PC-9 (cell line): ENCODE data around the gene MOCS3. TPM values are rescaled to one million over a fixed set of nuclear protein-coding genes. Genes with fewer than 3 reads are reported as not detected.

Experiments used
- BruUV-seq: library from RNA; stranded (reverse); fragments of 400-500 nt; replicated peaks from 2 replicates; lab custom pipeline; 2021; lab: Mats Ljungman, UMichigan
- CTCF ChIA-PET: fragments of 300-600 bp; sonication (Branson Sonifier 250); formaldehyde crosslinking; loops from one replicate; lab custom pipeline; 2022; ENCODE audit warnings: antibody characterized with exemption; lab: Charles Lee
- POLR2A ChIA-PET: fragments of 300-600 bp; sonication (Branson Sonifier 250); formaldehyde crosslinking; loops from one replicate; lab custom pipeline; 2022; ENCODE audit warnings: antibody characterized with exemption; ENCODE audit not compliant: unreplicated experiment; lab: Charles Lee
- DNase-seq, 2 experiments: peaks; one replicate each; pipeline versions ENCODE4 v3.0.0 to v3.0.0-alpha.2; 2015 to 2022; ENCODE audit warnings: mixed read lengths in 1 of 2
- H2AFZ ChIP-seq: fragments of 200-600 bp; sonication (generic); 2 replicates; pipeline ENCODE4 v1.8.1; 2017; ENCODE audit warnings: antibody characterized with exemption
- H3F3A ChIP-seq: fragments of 200-600 bp; sonication (generic); 2 replicates; pipeline ENCODE4 v1.8.1; 2017; ENCODE audit warnings: antibody characterized with exemption, mild to moderate bottlenecking, low read depth; ENCODE audit not compliant: insufficient read depth
- H3K27ac ChIP-seq: fragments of 200-600 bp; sonication (generic); 2 replicates; pipeline ENCODE4 v1.6.1; 2016; ENCODE audit warnings: mixed run types
- H3K27me3 ChIP-seq: fragments of 200-600 bp; sonication (generic); 2 replicates; pipeline ENCODE4 v1.6.1; 2016; ENCODE audit warnings: low read depth, mixed run types; ENCODE audit not compliant: insufficient read depth
- H3K36me3 ChIP-seq: fragments of 200-600 bp; sonication (generic); 2 replicates; pipeline ENCODE4 v1.6.1; 2016; ENCODE audit warnings: low read depth, mixed run types
- H3K4me1 ChIP-seq: fragments of 200-600 bp; sonication (generic); replicated peaks from 2 replicates; pipeline ENCODE4 v1.6.1; 2016; ENCODE audit warnings: mixed run types; ENCODE audit not compliant: insufficient read depth
- H3K4me2 ChIP-seq: fragments of 200-600 bp; sonication (generic); 2 replicates; pipeline ENCODE4 v1.6.1; 2017; ENCODE audit warnings: mixed run types
- H3K4me3 ChIP-seq: fragments of 200-600 bp; sonication (generic); 2 replicates; pipeline ENCODE4 v1.6.1; 2016; ENCODE audit warnings: mixed run types
- H3K79me2 ChIP-seq: fragments of 200-600 bp; sonication (generic); 2 replicates; pipeline ENCODE4 v1.6.1; 2017; ENCODE audit warnings: low read depth, mixed run types
- H3K9me2 ChIP-seq: fragments of 200-600 bp; sonication (generic); 2 replicates; pipeline ENCODE4 v1.8.1; 2017; ENCODE audit warnings: mild to moderate bottlenecking; ENCODE audit not compliant: insufficient read depth
- H3K9me3 ChIP-seq: fragments of 200-600 bp; sonication (generic); 2 replicates; pipeline ENCODE4 v1.8.1; 2016; ENCODE audit warnings: low read depth; ENCODE audit not compliant: insufficient read depth
- H4K20me1 ChIP-seq: fragments of 200-600 bp; sonication (generic); 2 replicates; pipeline ENCODE4 v1.8.1; 2017; ENCODE audit not compliant: insufficient read depth
- CTCF ChIP-seq: fragments of 200-600 bp; sonication (generic); conservative IDR thresholded peaks from 2 replicates; pipeline ENCODE4 v1.6.1; 2017; ENCODE audit warnings: mixed run types, antibody characterized with exemption, mild to moderate bottlenecking, moderate library complexity
- EZH2 ChIP-seq: fragments of 200-600 bp; sonication (generic); IDR thresholded peaks from 2 replicates; pipeline ENCODE4 v1.8.0; 2017; ENCODE audit warnings: antibody characterized with exemption, low read depth
- intact Hi-C: fragments of 100-400 bp; cut with micrococcal nuclease; formaldehyde crosslinking; loops from one replicate; pipeline ENCODE4 v1.10.0; 2022; ENCODE audit not compliant: unreplicated experiment
- total RNA-seq: library from RNA; stranded (reverse); gene quantifications from 2 replicates; pipeline ENCODE4 v1.2.3, GENCODE V29; 2021

The MOCS3 gene
- total RNA-seq, 1 experiment from 2014 or later = 4.8 TPM

- no peaks in the 10 kb centered on the region for H3K79me2 ChIP-seq
- ChIA-PET POLR2A (no interaction called here), CTCF (no interaction called here)
- H3K4me3 ChIP-seq = no peak overlapping the region
- H3K36me3 ChIP-seq = no peaks in the 10 kb centered on the region
- intact Hi-C loops = no loop called here
- H3K27ac ChIP-seq = no peak overlapping the region
- H4K20me1 ChIP-seq = no peaks in the 10 kb centered on the region
- no peaks in the 10 kb centered on the region for H3K4me1 ChIP-seq
- no peak overlapping the region for H2AFZ ChIP-seq
- H3K9me2 ChIP-seq = no peaks in the 10 kb centered on the region
- BruUV-seq = no TSS peak
- H3K9me3 ChIP-seq = no peaks in the 10 kb centered on the region
- no peak overlapping the region for H3K4me2 ChIP-seq
- H3K27me3 ChIP-seq = peaks cover 46% of the 10 kb centered on the region
- no peak for DNase-seq
- no peak for TF ChIP-seq EZH2
- TF ChIP-seq CTCF = no peak
- H3F3A ChIP-seq = no peaks in the 10 kb centered on the region
Observed at GRCh38 chr20:51012357-51012756, 53.7 kb downstream of the MOCS3 start.

Other genes with a start within 250 kb of the MOCS3 start
- gene PARD6B, start 227.2 kb upstream of the MOCS3 start, total RNA-seq = 52.2 and 80.3 TPM in 2 replicates
- gene BCAS4, start 163.8 kb upstream of the MOCS3 start, total RNA-seq = 7.6 and 12.4 TPM in 2 replicates
- 83.3 and 104 TPM in 2 replicates for gene ADNP, start 27.4 kb upstream of the MOCS3 start, total RNA-seq
- 39.1 and 70.7 TPM in 2 replicates for gene DPM1, start 286 bp upstream of the MOCS3 start, total RNA-seq
- 0.55 TPM in 1 of 2 replicates, not detected in the other for gene KCNG1, start 64.3 kb downstream of the MOCS3 start, total RNA-seq